ENCODE data around the gene MIS18A. TPM values are rescaled to one million over a fixed set of nuclear protein-coding genes. Genes with fewer than 3 reads are reported as not detected.
"Not testable (repeated sequence)": the region's sequence is repeated elsewhere in the genome, so short reads cannot be mapped to it uniquely, and the experiment has no call there.

Gene MIS18A, protein sequence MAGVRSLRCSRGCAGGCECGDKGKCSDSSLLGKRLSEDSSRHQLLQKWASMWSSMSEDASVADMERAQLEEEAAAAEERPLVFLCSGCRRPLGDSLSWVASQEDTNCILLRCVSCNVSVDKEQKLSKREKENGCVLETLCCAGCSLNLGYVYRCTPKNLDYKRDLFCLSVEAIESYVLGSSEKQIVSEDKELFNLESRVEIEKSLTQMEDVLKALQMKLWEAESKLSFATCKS
- 53.7 and 73.1 TPM in 2 replicates for total RNA-seq (2014; rRNA removed; shearing (Covaris generic))

DNA sequence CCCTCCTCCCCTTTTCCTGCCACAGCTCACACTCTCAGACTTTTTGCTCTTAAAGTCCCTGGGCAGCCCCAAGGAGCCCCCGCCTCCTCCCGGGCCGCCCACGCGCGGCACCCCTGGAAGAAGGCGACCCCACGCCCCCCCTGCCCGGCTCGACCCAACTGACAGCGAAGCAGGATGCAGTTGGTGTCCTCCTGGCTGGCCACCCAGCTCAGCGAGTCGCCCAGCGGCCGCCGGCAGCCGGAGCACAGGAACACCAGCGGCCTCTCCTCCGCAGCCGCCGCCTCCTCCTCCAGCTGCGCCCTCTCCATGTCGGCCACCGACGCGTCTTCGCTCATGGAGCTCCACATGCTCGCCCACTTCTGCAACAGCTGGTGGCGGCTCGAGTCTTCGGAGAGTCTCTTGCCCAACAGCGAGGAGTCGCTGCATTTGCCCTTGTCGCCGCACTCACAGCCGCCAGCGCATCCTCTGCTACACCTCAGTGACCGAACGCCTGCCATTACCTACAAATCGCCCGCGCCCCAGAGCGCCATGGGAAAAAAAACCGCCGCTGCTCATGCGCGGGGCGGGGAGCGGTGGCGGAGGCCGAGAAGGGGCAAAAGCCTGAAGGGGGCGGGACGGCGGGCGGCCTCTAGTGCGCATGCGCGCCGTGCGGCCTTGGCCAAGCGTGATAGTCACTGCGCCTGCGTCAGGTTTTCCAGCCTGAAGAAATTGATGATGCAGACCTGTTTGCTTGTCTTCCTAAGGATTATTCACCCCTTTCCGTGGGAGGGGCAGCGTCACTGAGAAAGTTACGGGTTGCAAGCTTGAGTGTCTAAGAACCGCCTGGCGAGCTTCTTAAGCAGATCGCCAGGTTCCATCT lies at the start of gene MIS18A:
Gene MIS18A (minus strand): TSS at position 532 of the 859 bp plus-strand sequence. CDS start 35 bp downstream, at position 497.
- DNase-seq (ENCODE audit: low read depth) = peak; percentile 99

DNA sequence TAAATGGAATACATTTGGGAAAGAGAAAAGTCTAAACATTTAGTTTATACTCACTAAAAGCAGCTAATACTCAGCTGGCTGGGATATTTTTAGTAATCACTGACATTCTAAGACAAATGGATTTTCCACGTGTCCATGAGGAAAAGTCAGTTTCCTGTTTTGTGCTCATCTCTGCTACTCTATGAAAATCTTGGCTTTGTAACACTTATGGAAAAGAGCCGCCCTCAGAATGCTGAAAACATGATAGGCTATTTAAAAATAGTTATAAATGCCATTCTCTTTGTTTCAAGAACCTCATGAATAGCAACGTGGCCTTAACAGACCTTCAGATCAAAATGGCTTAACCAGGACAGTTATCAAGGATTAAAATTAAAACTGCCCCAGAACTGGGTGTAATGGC lies 49.7 kb upstream of the MIS18A start:
- no peak for DNase-seq (ENCODE audit: low read depth)

DNA sequence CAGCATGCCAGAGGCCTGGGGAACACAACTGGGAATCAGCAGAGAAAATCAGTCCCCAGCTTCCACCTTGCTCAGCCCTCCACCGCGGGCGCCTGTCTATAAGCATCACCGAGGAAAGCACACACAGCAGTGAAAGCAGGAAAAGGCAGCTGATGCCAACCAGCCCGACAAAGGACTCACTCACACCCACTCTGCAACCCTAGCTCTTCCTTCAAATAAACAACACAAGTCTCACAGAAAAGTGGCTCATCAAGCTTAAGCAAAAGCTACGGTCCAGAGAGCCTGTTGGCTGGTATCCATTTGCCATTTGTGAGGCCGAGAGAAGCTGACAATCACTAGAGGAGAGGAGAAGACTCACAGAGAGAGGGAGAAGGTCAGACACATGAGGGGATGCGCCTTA lies 46.9 kb upstream of the MIS18A start:
- DNase-seq (ENCODE audit: low read depth) = no peak

DNA sequence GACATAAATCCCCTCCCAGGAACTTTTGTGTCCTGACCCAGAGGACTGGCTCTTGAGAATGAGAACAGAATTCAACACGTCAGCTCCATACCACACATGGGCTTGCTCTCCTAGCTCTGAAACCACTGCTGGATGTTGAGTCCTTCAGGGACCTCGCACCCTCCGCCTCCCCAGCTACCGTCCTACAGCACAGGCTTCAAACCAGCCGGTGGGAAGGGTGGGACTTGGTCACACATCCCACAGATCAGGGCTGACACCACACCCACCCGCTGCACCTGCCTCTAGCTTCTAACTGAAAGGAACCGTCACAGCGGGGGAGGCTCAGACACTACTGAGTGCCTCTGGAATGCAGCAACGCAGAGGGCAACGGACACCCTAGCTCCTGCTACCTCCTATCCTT lies 43.8 kb upstream of the MIS18A start:
- no peak for DNase-seq (ENCODE audit: low read depth)

DNA sequence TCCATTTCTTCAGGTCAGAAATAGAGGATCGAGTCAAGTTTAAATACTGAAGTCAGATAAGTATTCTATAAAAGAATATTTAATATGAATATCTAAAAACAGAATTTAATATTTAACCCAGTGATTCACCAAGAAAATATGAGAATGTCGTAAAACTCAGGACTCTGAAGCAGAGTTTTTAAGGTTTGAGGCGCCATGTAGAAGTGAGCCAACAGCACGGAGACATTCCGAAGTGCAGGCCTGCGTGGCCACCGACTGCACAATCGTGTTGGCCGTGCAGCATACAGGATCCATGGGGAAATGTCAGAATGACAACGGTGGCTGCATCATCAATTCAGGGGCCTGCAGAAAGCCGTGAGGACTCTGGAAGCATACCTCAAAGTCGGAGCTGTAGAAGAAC lies 43.3 kb upstream of the MIS18A start:
- no peak for DNase-seq (ENCODE audit: low read depth)

DNA sequence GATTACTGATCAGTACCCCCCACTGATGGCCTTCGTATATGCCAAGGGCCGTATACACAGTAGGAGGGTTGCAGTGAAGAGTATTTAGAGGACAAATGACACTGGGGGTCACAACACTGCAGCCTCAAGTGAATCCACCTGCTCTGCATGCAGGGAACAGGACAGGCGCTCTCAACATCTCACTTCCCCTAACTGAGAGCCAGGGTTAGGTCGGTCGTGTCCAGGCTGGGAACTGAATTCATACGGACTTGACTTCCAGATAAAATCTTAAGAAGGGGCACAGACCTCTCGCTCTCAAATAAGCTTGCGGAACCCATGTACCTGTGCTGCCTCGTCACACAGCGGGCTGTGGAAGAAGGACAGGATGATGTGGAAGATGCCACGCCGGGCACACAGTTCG lies 42.6 kb upstream of the MIS18A start:
- DNase-seq (ENCODE audit: low read depth) = no peak

DNA sequence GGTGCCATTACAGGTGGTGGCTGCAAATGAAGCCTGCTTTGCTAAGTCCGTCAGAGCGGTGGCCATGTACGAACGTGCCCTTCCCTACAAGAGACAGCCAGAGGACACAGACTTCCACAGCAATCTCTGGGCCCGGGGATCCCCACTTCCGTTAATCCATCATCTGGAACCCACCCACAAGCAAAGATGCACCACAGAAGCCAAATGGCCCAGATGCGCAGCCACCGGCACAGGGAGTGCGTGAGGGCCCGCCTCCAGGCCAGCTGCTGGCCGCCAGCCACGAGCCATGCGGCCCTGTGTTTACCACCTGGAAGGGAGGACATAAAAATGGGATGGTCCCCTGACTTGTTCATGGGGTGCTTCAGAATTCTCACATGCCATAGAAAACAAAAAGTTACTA lies 41.9 kb upstream of the MIS18A start:
- DNase-seq (ENCODE audit: low read depth) = no peak

DNA sequence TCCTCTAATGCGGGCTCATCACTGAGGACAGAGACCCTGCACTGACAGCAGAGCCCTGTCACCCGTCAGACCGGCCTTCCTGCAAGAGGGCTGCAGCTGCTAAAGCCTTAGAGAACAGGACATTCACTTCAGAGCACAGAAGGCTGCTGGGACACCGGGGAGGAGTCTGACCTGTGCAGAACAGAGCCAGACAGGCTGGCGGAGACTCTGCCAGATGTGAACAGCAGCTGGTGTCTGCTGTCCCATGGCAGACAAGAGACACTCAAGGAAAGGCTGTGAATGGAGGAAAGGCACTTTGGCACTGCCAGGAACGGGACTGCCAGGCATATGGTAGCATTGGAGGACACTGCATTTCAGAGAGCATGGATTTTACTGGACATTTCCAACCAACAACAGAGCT lies 41.2 kb upstream of the MIS18A start:
- DNase-seq (ENCODE audit: low read depth) = no peak

DNA sequence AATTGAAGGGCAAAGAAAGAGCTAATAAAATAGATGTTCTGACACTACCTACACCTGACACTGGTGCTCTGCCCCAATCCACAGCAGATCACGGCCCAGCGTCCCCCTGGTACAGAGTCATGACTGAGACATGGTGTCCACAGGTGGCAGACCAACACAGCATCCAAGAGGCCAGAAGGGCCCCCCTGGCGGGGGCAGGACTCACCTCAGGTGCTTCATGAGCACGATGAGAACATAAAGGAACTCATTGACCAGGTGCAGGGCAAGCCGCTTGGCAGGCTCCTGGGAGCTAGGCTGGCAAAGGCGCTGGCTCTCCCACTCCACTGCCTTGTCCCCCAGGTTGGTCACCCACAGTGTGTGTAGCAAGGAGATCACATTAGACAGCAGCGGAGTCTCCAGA lies 40.2 kb upstream of the MIS18A start:
- DNase-seq (ENCODE audit: low read depth) = no peak

DNA sequence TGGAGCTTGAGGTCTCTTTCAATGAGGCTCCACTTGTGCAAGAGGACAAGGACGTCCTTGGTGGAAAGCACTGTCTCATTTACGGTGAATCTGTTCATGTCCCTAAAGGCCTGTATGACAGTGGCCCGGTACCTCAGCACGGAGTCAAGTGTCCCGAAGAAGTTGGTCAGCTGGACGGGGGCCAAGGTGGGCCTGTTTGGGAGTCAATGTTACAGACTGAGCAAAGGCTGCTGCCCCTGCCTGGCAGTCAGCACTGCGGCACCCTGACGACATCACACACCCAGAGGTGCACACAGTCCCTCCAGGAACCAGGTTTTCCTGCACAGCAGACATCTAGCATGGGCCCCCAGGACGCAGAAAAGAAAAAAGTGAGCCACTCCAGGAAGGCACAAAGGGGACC lies 38.9 kb upstream of the MIS18A start:
- no peak for DNase-seq (ENCODE audit: low read depth)

DNA sequence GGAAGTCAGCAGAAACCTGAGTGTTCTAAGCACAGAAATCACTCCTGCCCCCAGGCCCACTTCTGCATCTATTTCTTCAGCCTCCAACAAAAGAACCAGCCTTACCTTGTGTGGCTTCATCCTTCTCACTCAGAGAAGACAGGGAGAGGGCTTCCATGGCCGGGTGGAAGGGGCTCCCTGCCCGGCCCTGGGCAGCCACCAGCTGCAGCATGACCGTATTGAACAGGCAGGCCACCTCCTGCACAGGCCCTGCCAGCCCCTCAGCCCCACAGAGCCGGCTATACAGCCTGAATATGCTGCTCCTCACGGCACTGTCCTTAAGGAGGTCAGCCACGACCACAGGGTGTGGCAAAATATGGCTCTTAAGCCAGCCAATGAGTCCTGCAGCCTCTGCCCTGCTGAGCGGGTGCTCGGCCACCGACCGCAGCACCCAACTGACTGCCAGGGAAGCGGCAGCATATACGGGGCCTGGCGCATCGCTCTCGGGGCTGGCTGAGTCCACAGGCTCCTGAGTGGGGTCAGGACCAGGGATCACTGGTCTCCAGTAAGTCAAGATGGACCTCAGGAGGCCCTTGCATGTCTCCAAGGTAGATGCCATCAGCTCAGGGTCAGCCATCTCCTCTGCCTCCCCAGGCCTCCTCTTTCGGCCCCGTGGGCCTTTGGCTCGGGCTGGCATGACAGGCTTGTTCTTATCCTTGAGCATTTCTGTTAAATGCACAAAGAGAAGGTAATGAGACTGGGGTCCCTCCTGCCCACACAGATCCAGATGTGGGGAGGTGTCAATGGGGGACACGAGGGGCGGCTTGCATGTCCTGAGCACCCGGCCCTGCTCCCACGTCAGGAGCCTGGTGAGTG lies 37.7 kb upstream of the MIS18A start:
- DNase-seq (ENCODE audit: low read depth) = no peak

DNA sequence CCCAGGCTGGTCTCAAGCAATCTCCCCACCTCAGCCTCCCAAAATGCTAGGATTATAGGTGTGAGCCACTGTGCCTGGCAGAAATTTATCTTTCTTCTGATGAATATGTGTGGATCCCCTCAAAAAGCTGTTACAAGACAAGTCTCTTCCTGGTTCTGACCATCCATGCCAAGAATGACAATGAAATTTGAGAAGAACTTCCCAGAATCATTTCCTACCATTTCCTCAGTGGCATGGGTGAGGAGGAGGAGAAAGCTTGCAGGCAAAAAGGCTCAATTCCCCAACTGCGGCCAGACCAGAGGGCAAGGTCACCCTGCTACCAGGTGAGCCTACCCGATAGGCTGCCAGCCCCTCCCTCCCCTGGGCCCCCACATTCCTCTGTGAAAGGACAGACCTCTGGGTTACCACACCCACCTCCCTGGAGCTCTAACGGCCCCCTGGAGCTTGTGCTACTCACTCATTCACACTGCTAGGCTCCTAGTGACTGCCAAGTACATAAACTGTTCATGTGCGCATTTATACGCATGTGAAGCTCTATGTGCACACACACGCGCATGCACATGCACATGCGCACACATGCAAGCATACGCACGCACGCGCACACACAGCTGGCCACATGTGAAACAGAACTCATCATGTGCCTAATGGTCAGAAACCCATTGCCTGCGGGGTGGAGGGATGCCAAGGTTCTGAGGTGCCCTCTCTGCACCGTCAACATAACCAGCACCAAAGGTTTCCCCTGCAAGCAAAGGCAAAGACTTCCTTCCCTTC lies 36.8 kb upstream of the MIS18A start:
- DNase-seq (ENCODE audit: low read depth) = no peak

DNA sequence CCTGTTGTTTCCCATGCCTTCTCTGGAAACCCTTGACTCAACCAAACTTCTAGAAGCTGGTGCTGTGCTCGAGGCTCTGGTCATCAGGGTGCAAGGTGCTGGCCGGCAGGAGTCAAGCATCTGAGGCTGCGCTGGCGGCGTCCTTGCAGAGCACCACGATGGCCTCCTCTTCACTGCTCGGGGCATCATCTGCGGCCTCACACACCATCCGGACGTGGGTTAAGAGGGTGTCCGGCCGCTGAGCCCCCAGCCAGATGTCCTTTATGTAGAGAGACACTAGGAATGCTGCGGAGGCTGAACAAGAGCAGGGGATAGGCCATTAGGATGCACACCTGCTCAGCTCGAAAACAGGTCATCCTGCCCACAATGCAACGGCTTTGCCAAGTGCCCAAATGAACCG lies 36.0 kb upstream of the MIS18A start:
- no peak for DNase-seq (ENCODE audit: low read depth)

DNA sequence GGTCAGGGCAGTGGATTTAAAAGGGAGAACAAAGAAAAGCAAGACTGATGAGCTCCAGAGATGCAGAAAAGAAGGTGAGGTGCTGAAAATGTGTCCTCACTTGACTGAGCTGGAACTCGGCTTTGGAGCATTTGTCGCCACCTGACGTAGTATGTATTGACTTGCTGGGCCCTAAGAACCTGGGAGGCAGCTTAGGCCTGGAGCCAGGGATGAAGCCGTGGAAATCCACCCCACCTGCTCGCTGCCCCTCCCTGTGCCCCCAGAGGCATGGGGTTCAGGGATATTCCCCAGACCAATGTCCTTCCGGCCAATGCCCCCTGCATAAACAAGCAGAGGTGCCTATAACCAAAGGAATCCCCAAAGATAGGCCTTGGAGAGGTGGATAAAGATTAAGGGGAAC lies 34.1 kb upstream of the MIS18A start:
- DNase-seq (ENCODE audit: low read depth) = no peak

DNA sequence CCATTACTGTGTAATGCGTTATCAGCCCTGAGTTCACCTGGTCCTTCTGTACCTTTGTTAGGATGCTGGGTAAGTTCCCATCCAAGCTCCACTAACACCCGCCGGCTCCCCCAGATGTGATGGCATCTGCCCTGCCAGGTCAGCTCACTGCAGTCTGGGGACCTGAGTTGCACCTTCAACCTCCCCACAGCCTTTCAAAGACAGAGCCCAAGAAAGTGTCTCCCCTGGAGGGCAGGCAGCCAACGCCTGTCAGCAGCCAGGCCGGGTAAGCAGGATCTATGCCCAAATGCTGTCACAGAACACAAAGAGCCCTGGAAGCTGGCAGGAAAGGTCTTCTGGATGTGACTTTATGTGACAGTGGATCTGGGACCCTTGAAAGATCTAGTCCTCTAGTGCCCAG lies 33.5 kb upstream of the MIS18A start:
- DNase-seq (ENCODE audit: low read depth) = no peak

DNA sequence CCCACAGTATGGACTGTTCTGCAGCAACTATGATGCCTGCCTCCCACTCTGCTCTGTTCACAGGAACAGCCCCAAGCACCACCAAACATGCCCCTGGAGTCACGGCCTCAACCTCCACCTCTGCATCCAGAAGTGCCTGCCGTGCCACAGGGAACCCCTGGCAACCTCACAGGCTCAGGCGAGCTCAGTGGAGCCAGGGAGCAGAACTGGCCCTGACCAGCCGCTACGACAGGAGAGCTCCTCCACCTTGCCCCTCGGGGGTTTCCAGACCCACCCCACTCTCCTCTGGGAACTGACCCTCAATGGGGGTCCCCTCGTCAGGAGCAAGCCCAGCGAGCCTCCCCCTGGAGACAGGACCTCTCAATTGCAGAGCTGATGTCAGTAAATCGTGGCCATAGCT lies 32.8 kb upstream of the MIS18A start:
- no peak for DNase-seq (ENCODE audit: low read depth)

DNA sequence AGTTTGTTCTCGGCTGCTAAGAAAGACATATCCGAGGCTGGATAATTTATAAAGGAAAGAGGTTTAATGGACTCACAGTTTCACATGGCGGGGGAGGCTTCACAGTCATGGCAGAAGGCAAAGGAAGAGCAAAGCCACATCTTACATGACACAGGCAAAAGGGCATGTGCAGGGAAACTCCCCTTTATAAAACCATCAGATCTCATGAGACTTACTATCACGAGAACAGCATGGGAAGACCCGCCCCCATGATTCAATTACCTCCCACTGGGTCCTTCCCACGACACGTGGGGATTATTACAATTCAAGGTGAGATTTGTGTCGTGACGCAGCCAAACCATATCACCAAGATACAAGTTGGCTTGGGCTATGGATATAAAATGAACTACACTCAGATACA lies 32.1 kb upstream of the MIS18A start:
- not testable (repeated sequence) for DNase-seq (ENCODE audit: low read depth)

DNA sequence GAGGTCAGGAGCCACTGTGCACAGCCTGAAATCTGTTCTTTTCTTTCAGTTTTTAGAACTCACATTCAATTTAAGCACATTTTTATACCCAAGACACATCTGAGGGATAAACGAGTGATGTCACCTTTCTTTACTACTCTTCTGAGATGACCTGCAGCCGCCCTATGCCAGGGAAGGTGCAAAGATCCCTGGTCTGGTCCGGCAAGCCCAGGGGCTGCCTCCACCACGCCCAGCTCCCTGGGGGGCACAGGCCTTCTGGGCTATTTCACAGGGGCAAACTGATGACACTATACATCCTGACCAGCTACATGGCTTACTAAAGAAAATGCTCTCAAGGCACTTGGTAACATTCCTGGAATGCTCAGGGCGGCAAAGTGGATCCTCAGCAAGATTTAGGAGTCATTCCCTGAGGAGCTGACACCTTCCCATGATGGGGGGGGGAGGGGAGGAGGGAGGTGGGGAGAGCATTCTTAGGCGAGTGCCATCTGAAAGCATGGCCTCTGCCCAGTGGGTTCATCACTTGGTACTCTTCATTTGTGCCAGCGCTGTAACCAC lies 31.1 kb upstream of the MIS18A start:
- DNase-seq (ENCODE audit: low read depth) = no peak

DNA sequence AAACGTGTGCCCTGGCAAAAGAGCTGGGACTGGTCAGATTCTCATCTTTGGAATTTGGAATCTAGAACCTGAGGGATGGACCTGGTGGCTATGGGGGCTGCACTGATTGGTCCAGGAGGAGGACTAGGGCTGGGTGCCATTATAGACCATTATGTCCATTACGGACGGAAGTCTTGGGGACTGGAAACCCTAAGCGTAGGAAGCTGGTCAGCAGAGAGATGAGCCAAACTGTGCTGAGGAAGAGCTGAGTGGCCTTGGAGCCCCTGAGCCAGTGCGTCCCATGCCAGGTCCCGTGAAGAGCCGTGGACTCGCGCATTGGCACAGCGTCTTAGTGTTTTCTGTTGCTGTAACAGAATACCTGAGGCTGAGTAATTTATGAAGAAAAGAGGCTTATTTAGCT lies 29.8 kb upstream of the MIS18A start:
- DNase-seq (ENCODE audit: low read depth) = no peak

DNA sequence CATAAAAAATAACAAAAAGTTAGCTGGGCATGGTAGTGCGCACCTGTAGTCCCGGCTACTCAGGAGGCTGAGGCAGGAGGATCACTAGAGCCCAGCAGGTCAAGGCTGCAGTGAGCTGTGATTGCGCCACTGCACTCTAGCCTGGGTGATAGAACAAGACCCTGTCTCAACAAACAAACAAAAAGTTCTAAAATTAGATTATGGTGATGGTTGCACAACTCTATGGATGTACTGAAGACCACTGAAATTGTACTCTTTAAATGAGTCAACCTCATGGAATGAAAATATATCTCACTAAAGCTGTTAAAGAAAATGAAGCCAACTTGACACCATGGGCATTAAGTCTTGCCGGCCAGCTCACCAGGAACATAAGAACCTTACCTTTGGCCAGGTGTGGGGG lies 28.9 kb upstream of the MIS18A start:
- DNase-seq (ENCODE audit: low read depth) = no peak

DNA sequence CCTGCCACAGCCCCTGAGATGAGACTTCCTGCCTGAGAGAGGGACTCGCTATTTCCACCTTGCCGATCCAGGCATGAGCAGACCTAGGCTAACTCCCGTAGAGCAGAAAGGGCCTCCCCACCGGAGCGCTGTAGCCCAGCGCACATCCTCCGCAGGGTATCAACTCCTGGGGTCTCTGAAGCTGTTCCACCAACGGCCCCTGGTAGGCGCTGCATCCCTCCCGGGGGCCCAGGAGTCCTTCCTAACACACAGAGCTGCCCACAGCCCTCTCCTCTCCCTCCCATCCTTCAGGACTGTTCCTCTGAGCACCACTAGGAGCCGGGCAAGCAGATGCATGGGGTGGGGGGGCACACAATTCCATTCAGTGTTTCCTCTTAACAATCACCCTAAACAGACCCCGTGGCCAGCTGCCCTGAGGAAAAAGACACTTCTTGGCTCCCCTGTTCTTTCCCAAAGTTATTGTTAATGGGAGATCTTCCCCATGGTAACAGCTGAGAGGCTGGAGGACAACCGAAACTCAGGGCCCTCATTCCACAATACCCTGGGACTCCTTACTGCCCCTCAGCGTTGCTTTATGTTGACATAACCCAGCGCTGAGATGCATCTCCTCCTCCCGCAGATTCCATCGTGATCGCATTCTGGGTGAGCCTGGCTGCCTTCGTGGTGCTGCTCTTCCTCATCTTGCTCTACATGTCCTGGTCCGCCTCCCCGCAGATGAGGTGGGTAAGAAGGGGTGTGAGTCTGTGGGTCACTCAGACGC lies 27.4 kb upstream of the MIS18A start:
- no peak for DNase-seq (ENCODE audit: low read depth)
